Activated B cell treated with CpG ODN at 0.5 μM for 24 hours (primary cell): ENCODE data around the gene MBTPS1. TPM values are rescaled to one million over a fixed set of nuclear protein-coding genes. Genes with fewer than 3 reads are reported as not detected.

Source experiments
- ATAC-seq: fragments of 200-7000 bp; cut with Tn5 transposase; one replicate; pipeline ENCODE4 v1.10.0; 2021; ENCODE audit warnings: low read depth, mild to moderate bottlenecking, moderate library complexity
- CTCF ChIA-PET: fragments of 350-600 bp; sonication (Branson Sonifier 250); formaldehyde crosslinking; loops from one replicate; lab custom pipeline; 2021; ENCODE audit warnings: antibody characterized with exemption; lab: Charles Lee
- POLR2A ChIA-PET: fragments of 350-600 bp; sonication (Branson Sonifier 250); formaldehyde crosslinking; loops from one replicate; lab custom pipeline; 2021; ENCODE audit warnings: antibody characterized with exemption; lab: Charles Lee
- DNase-seq: peaks from one replicate; pipeline ENCODE4 v3.0.0; 2022
- H3K27ac Mint-ChIP-seq: one replicate; pipeline ENCODE4 v1.8.0; 2020; ENCODE audit warnings: mixed read lengths
- H3K27me3 Mint-ChIP-seq: one replicate; pipeline ENCODE4 v1.8.0; 2021; ENCODE audit warnings: mixed read lengths
- H3K36me3 Mint-ChIP-seq: one replicate; pipeline ENCODE4 v1.8.0; 2021; ENCODE audit warnings: low read depth, mixed read lengths
- H3K4me1 Mint-ChIP-seq: one replicate; pipeline ENCODE4 v1.8.0; 2021; ENCODE audit warnings: mixed read lengths
- H3K4me3 Mint-ChIP-seq: one replicate; pipeline ENCODE4 v1.8.0; 2020; ENCODE audit warnings: mild to moderate bottlenecking, mixed read lengths
- H3K9me3 Mint-ChIP-seq: one replicate; pipeline ENCODE4 v1.8.0; 2020; ENCODE audit warnings: mixed read lengths
- CTCF ChIP-seq: fragments of 200-600 bp; IDR thresholded peaks from one replicate; pipeline ENCODE4 v1.8.0; 2022; ENCODE audit warnings: antibody characterized with exemption, mild to moderate bottlenecking
- intact Hi-C: fragments of 100-400 bp; cut with micrococcal nuclease; formaldehyde crosslinking; loops from one replicate; pipeline ENCODE4 v1.15.1; 2024
- total RNA-seq: library from RNA; stranded (reverse); gene quantifications from 2 replicates; pipeline ENCODE4 v1.2.3, GENCODE V29; 2022

The MBTPS1 gene
- total RNA-seq, 1 donor from 2014 or later = 79.2 TPM

- no peak for TF ChIP-seq CTCF
- Mint-ChIP-seq H3K9me3 (no peaks in the 10 kb centered on the region), H3K4me1 (peaks cover 26% of the 10 kb centered on the region), H3K36me3 (peaks cover 49% of the 10 kb centered on the region), H3K4me3 (no peak overlapping the region), H3K27me3 (no peaks in the 10 kb centered on the region), H3K27ac (no peak overlapping the region)
- intact Hi-C loops = no loop called here
- POLR2A ChIA-PET = no interaction called here
- CTCF ChIA-PET = no interaction called here
- DNase-seq (no peak), ATAC-seq (no peak)
Measured at GRCh38 chr16:84104231-84104630, 12.5 kb downstream of the MBTPS1 start.

- H3K36me3 Mint-ChIP-seq = peaks cover 50% of the 10 kb centered on the region
- H3K4me1 Mint-ChIP-seq = peaks cover 22% of the 10 kb centered on the region
- POLR2A ChIA-PET = no interaction called here
- no peaks in the 10 kb centered on the region for H3K9me3 Mint-ChIP-seq
- no peak for TF ChIP-seq CTCF
- DNase-seq = no peak
- no peak for ATAC-seq
- H3K4me3 Mint-ChIP-seq = no peak overlapping the region
- CTCF ChIA-PET = no interaction called here
- H3K27ac Mint-ChIP-seq = no peak overlapping the region
- intact Hi-C loops = no loop called here
- H3K27me3 Mint-ChIP-seq = no peaks in the 10 kb centered on the region
Measured at GRCh38 chr16:84103678-84104077, 13.1 kb downstream of the MBTPS1 start.

GRCh38 chr16:84098939-84099338 lies 17.8 kb downstream of the MBTPS1 start:
- intact Hi-C loops = no loop called here
- ATAC-seq (no peak), DNase-seq (no peak)
- Mint-ChIP-seq H3K27me3 (no peaks in the 10 kb centered on the region), H3K27ac (no peak overlapping the region), H3K9me3 (no peaks in the 10 kb centered on the region), H3K36me3 (peaks cover 66% of the 10 kb centered on the region), H3K4me3 (no peak overlapping the region), H3K4me1 (peaks cover 8% of the 10 kb centered on the region)
- no peak for TF ChIP-seq CTCF
- POLR2A ChIA-PET = no interaction called here
- CTCF ChIA-PET = no interaction called here

GRCh38 chr16:84096447-84097005 lies 20.2 kb downstream of the MBTPS1 start:
- Mint-ChIP-seq H3K36me3 (peaks cover 79% of the 10 kb centered on the region), H3K27me3 (no peaks in the 10 kb centered on the region), H3K9me3 (no peaks in the 10 kb centered on the region), H3K4me1 (peaks cover 2% of the 10 kb centered on the region), H3K27ac (no peak overlapping the region), H3K4me3 (no peak overlapping the region)
- ATAC-seq (no peak), DNase-seq (no peak)
- TF ChIP-seq CTCF = no peak
- ChIA-PET CTCF (interaction anchor here (1.0 to 1.4 kb wide), 2 partner anchors 11 to 12 kb away, joined by 3 to 5 read pairs; no protein-coding TSS in a partner anchor), POLR2A (no interaction called here)
- intact Hi-C loops = no loop called here

- Mint-ChIP-seq H3K9me3 (no peaks in the 10 kb centered on the region), H3K4me1 (peaks cover 1% of the 10 kb centered on the region), H3K27ac (no peak overlapping the region), H3K27me3 (no peaks in the 10 kb centered on the region), H3K4me3 (no peak overlapping the region), H3K36me3 (peaks cover 84% of the 10 kb centered on the region)
- CTCF ChIA-PET = interaction anchor here (1.0 kb wide), 1 partner anchor 10 kb away, joined by 3 read pairs; no protein-coding TSS in a partner anchor
- POLR2A ChIA-PET = no interaction called here
- no peak for ATAC-seq
- intact Hi-C loops = no loop called here
- DNase-seq = no peak
- TF ChIP-seq CTCF = no peak
Measured at GRCh38 chr16:84095466-84095865, 21.3 kb downstream of the MBTPS1 start.
